ENCODE measurements around the gene PTPN7. TPM values are rescaled to one million over a fixed set of nuclear protein-coding genes. Genes with fewer than 3 reads are reported as not detected.

PTPN7 gene
- total RNA-seq, 2 experiments from 2014 or later, result 188 to 221 TPM

DNA sequence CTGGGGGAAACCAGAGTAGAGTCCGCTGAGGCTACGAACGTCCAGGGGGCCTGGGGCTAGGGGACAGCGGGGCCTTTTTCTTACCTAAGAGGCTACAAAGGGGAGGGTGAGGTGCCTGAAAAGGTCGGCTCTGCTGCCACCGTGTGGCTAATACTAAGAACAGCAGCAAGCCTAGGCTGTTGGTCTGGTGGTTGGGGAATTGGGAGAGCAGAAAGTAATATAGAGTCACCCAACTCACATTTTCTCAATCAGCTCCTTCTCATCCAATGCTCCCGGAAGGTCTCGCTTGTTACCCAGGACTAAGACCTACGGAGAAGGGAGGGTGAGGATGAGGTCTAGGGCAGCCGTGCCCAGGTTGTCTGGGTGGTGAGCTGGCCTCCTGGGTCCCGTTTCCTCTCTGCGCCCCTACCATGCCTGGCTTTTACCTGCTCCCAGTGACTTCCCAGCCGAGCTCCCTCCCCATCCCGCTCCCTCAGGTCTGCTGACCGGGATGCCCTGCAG, 25.1 kb downstream of the PTPN7 start:
- Mint-ChIP-seq H3K4me1 (no peaks in the 10 kb centered on the region), H3K27me3 (no peaks in the 10 kb centered on the region), H3K27ac (no peak overlapping the region), H3K4me3 (no peak overlapping the region), H3K9me3 (ENCODE audit: low read depth) (no peaks in the 10 kb centered on the region), H3K36me3 (ENCODE audit: low read depth) (peaks cover 15% of the 10 kb centered on the region)
- intact Hi-C loops (cut with DNase I, micrococcal nuclease), result loop anchor here (1.0 to 2.0 kb wide), 3 partner anchors 126 to 239 kb away; no protein-coding TSS in a partner anchor
- POLR2A ChIA-PET, result no interaction called here
- CTCF ChIA-PET, result interaction anchor here (0.6 to 3.3 kb wide), 28 partner anchors 8 to 1307 kb away, joined by 3 to 38 read pairs (median 4); partner anchors contain the start of genes ARL8A, ELF3, GPR37L1 and LGR6
- ATAC-seq (peak; percentile 87), DNase-seq (peak; percentile 70)

DNA sequence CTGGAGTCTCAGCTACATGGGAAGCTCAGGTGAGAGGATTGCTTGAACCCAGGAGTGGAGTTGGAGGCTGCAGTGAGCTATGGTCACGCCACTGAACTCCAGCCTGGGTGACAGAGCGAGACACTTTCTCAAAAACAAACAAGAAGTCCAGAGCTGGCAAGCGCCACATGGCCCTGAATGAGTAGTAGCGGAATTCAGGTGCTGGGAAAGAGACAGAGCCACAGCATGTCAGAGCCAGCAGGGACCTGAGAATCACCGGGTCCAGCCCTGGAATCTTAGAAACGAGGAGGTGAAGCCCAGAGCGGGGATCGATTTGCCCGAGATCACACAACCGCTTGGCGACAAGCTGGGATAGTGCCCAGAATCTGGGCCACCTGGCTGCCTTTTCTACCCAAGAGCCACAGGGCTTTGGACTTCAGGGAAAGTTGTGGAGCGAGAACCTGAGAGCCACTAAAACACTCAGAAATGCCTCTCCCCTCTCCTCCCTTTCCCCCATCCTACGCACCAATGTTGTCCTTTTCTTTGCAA, 25.7 kb downstream of the PTPN7 start:
- ATAC-seq (no peak), DNase-seq (no peak)
- intact Hi-C loops (cut with DNase I, micrococcal nuclease), result loop anchor here (1.0 to 2.0 kb wide), 3 partner anchors 125 to 238 kb away; no protein-coding TSS in a partner anchor
- Mint-ChIP-seq H3K4me1 (no peaks in the 10 kb centered on the region), H3K9me3 (ENCODE audit: low read depth) (no peaks in the 10 kb centered on the region), H3K4me3 (no peak overlapping the region), H3K27me3 (no peaks in the 10 kb centered on the region), H3K36me3 (ENCODE audit: low read depth) (peaks cover 15% of the 10 kb centered on the region), H3K27ac (no peak overlapping the region)
- ChIA-PET POLR2A (no interaction called here), CTCF (interaction anchor here (0.6 to 3.3 kb wide), 22 partner anchors 9 to 946 kb away, joined by 3 to 38 read pairs (median 5); partner anchors contain the start of genes ARL8A, ELF3 and PTPN7)

DNA sequence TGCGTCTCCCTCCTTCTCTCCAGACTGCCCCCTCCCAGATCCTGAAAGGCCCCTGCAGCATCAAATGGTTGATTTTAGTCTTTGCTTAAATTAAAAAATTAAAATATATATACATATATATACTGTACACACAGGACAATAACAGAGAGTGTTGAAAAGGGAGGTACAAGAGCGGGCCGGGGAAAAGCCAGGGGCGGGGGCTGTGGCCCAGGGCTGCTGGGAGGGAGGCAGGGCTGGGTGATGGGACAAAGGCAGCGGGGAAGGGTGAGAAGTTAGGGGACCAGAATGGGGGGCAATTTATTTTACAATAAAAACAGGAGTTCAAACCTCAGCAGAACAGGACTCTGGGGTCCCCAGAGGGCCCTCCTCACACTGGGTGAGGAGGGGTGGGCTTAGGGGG, 26.4 kb downstream of the PTPN7 start:
- Mint-ChIP-seq H3K9me3 (ENCODE audit: low read depth) (no peaks in the 10 kb centered on the region), H3K27ac (no peak overlapping the region), H3K4me1 (no peaks in the 10 kb centered on the region), H3K27me3 (no peaks in the 10 kb centered on the region), H3K4me3 (no peak overlapping the region), H3K36me3 (ENCODE audit: low read depth) (peaks cover 15% of the 10 kb centered on the region)
- no peak for ATAC-seq
- ChIA-PET POLR2A (no interaction called here), CTCF (interaction anchor here (0.6 to 3.3 kb wide), 10 partner anchors 9 to 946 kb away, joined by 3 to 38 read pairs (median 4); partner anchors contain the start of gene PTPN7)
- intact Hi-C loops (cut with DNase I, micrococcal nuclease), result loop anchor here in 1 of 2 experiments (2.0 kb wide), 1 partner anchor 135 kb away; no protein-coding TSS in a partner anchor
- no peak for DNase-seq

DNA sequence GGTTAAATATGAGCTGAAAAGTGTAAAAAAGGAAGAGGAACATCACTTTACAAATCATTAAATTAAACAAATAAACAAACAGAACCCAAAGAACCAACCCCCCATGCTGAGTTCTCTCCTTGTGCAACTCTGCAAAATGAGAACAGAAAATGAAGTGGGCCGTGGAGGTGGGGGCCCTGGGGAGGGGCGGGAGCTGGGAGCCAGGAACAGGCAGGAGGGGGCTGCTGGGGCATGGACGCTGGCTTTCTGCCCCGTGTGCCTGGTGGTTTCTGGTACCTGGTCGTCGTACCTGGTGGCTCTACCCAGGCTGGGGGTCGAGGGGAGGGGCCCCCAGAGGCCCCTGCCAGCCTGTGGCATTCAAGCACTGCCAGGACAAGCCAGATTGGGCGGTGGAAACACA, 26.9 kb downstream of the PTPN7 start:
- H3K4me1 Mint-ChIP-seq, result no peaks in the 10 kb centered on the region
- H3K36me3 Mint-ChIP-seq (ENCODE audit: low read depth), result peaks cover 13% of the 10 kb centered on the region
- H3K27me3 Mint-ChIP-seq, result no peaks in the 10 kb centered on the region
- no peak overlapping the region for H3K27ac Mint-ChIP-seq
- no peaks in the 10 kb centered on the region for H3K9me3 Mint-ChIP-seq (ENCODE audit: low read depth)
- CTCF ChIA-PET, result interaction anchor here (2.8 to 3.2 kb wide), 2 partner anchors 10 to 149 kb away, joined by 8 to 11 read pairs; no protein-coding TSS in a partner anchor
- intact Hi-C loops (cut with DNase I, micrococcal nuclease), result no loop called here
- POLR2A ChIA-PET, result no interaction called here
- ATAC-seq (no peak), DNase-seq (no peak)
- no peak overlapping the region for H3K4me3 Mint-ChIP-seq

DNA sequence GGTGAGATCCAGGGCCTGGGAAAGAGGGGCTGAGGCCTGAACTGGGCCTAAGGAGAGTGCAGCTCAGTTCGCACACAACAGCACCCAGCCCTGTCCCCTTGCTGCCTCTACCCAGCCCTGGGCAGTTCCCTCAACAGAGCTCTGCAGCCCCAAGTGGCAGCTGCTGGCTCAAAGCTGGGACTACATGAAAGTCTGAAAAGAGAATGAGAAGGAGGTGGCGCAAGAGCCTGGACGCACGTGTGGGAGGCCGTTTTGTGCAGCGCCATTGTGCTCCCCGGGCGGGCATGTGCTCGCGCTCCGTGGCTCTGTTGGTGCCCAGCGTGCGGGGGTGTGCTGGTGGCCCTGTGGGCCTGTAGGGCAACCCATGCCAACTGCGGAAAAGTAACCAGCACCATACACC, 27.4 kb downstream of the PTPN7 start:
- DNase-seq (no peak), ATAC-seq (no peak)
- ChIA-PET POLR2A (no interaction called here), CTCF (interaction anchor here (3.2 kb wide), 1 partner anchor 10 kb away, joined by 11 read pairs; no protein-coding TSS in a partner anchor)
- Mint-ChIP-seq H3K9me3 (ENCODE audit: low read depth) (no peaks in the 10 kb centered on the region), H3K4me3 (no peak overlapping the region), H3K4me1 (no peaks in the 10 kb centered on the region), H3K27ac (no peak overlapping the region), H3K36me3 (ENCODE audit: low read depth) (peaks cover 9% of the 10 kb centered on the region), H3K27me3 (no peaks in the 10 kb centered on the region)
- intact Hi-C loops (cut with DNase I, micrococcal nuclease), result no loop called here

DNA sequence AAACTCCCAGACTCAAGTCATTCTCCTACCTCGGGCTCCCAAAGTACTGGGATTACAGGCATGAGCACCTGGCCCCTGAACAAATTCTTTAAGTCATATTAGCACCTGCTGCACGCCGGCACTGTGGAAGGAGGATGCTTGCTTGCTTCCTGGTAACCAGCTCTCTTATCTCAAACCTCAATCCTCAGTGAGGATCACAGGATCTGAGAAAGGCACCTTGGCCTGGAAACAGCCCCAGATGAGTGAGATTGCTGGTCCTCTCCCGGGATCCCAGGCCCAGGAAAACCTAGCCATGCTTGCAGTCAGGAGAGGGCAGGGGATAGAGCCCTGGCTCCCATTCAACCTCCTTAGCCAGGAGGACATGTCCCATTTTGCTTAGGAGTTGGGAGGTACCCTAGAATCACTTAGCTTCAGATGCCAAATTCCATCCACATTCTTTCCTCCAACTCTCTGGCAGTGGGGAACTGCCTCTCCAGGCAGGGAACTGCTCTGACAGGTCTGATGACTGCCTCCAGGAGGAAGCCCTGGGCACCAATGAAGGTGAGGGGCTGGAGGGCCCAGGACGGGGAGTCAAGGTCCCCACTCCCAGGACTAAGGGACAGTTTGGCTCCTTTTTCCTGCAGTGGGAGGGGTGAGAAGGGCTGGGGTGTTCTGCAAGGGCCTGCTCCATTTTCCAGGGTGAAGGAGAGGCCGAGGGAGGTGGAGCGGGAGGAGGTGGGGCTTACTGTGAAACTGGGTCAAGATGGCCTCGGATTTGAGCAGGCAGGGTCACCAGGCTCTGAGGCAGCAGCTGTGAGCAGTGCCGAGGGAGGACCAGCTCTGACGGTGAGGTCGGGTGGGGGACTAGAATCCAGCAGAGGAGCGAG, 28.2 kb downstream of the PTPN7 start:
- Mint-ChIP-seq H3K27ac (no peak overlapping the region), H3K4me1 (no peaks in the 10 kb centered on the region), H3K36me3 (ENCODE audit: low read depth) (peaks cover 9% of the 10 kb centered on the region), H3K4me3 (no peak overlapping the region), H3K27me3 (no peaks in the 10 kb centered on the region), H3K9me3 (ENCODE audit: low read depth) (no peaks in the 10 kb centered on the region)
- POLR2A ChIA-PET, result no interaction called here
- no peak for ATAC-seq
- no peak for DNase-seq
- CTCF ChIA-PET, result interaction anchor here (1.4 to 3.2 kb wide), 3 partner anchors 11 to 236 kb away, joined by 4 to 11 read pairs (median 4); no protein-coding TSS in a partner anchor
- intact Hi-C loops (cut with DNase I, micrococcal nuclease), result no loop called here

DNA sequence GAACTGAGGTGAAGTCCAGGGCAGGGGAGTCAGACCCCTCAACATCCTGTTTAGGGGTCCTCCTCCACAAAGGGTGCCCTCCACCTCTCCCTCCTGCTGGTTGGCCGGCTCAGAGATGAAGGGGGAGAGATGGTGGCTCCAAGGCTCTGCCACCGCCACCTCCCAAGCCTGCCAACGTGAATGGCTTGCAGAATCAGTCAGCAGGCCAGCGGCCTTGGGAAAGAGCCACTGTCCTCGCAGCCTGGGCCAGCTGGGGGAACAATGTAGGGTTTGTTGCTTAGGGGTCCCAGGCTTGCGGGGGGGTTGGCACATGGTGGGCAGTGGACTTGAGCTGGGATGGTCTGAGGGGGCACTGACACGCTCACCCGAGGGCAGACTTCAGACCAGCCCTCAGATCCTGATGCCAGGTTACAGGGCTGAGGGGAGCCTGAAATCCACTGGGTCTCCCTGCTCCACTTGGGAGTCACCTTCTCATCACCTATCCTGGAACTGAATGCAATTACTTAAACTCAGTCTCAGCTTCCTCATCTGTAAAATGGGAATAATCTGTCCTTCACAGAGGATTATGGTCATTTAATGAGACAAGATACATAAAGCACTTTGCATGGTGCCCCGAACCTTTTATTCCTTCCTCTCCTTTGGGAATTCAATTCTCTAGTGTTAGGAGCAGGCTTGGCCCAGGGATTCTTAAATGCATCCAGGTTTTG, 29.4 kb downstream of the PTPN7 start:
- H3K4me3 Mint-ChIP-seq, result no peak overlapping the region
- ChIA-PET CTCF (interaction anchor here (1.1 to 3.2 kb wide), 4 partner anchors 12 to 235 kb away, joined by 4 to 11 read pairs (median 4); no protein-coding TSS in a partner anchor), POLR2A (no interaction called here)
- H3K4me1 Mint-ChIP-seq, result no peaks in the 10 kb centered on the region
- H3K9me3 Mint-ChIP-seq (ENCODE audit: low read depth), result no peaks in the 10 kb centered on the region
- DNase-seq (no peak), ATAC-seq (no peak)
- no peaks in the 10 kb centered on the region for H3K27me3 Mint-ChIP-seq
- H3K36me3 Mint-ChIP-seq (ENCODE audit: low read depth), result peaks cover 9% of the 10 kb centered on the region
- intact Hi-C loops (cut with DNase I, micrococcal nuclease), result no loop called here
- no peak overlapping the region for H3K27ac Mint-ChIP-seq

DNA sequence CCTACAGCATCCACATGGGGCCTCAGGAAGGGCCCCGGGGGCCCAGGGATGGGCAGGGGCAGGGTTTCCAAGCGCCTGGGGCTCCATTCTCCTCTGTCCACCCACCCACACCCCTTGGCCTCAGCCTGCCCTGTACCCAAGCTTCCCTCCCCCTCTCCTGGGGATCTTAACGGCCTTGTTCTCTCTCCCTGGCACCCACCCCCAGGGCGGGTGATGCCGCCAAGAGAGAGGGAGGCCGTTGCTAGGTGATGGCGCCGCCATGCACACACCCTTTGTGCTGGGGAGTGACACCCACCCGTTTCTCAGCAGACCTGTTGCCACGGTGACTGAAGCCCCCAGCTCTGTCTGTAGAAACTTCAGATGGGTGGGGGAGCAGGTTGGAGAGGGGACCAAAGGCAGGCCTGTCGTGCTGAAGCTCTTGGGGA, 30.1 kb downstream of the PTPN7 start:
- Mint-ChIP-seq H3K4me3 (no peak overlapping the region), H3K36me3 (ENCODE audit: low read depth) (peaks cover 9% of the 10 kb centered on the region), H3K9me3 (ENCODE audit: low read depth) (no peaks in the 10 kb centered on the region), H3K4me1 (no peaks in the 10 kb centered on the region), H3K27ac (no peak overlapping the region), H3K27me3 (no peaks in the 10 kb centered on the region)
- CTCF ChIA-PET, result interaction anchor here (1.1 to 1.5 kb wide), 3 partner anchors 8 to 125 kb away, joined by 4 read pairs; no protein-coding TSS in a partner anchor
- DNase-seq (no peak), ATAC-seq (no peak)
- intact Hi-C loops (cut with DNase I, micrococcal nuclease), result no loop called here
- POLR2A ChIA-PET, result no interaction called here

DNA sequence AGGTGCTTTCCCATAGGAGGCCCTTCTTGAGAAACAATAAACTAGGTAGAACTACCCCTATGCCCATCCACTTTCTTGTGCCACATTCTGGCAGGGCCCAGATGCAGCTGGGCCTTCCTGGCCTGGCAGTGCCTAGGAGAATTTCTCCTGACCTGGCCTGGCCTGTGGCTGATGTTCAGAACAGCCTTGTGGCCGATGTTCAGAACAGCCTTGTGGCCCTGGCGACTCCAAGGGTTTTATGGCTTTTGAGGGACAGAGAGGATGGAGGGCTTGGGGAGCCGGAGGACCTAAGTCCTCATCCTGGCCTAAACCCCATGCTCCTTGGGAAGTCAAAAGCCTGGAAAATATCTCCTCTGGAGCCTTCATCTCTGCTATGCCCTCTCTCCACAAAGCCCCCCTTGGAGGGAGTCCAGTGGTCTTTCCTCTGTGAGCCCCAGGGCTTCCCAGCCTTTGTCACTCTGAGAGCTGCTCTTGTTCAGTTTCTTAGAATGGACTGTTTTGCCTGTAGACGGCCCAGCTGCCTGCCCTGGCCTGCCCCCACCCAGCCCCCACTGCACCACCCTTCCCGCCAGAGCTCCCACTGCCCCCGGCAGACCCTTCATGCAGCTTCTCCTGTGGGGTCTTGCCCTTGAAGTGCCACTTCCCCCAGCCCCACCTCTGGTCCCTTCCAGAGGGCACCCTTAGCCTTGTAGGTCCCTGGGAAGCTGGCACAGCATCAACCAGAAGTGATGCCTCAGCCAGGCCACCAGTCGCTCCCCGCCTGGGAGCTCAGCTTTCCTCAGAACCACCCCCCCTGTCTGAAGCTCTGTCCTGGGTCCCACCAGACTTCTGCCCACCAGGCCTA, 30.7 kb downstream of the PTPN7 start:
- Mint-ChIP-seq H3K36me3 (ENCODE audit: low read depth) (peaks cover 9% of the 10 kb centered on the region), H3K4me3 (no peak overlapping the region), H3K4me1 (no peaks in the 10 kb centered on the region), H3K9me3 (ENCODE audit: low read depth) (no peaks in the 10 kb centered on the region), H3K27ac (no peak overlapping the region), H3K27me3 (no peaks in the 10 kb centered on the region)
- no peak for DNase-seq
- POLR2A ChIA-PET, result interaction anchor here (0.6 kb wide), 1 partner anchor 20 kb away, joined by 4 read pairs; no protein-coding TSS in a partner anchor
- CTCF ChIA-PET, result interaction anchor here (1.1 kb wide), 1 partner anchor 8 kb away, joined by 4 read pairs; no protein-coding TSS in a partner anchor
- intact Hi-C loops (cut with DNase I, micrococcal nuclease), result no loop called here
- no peak for ATAC-seq

DNA sequence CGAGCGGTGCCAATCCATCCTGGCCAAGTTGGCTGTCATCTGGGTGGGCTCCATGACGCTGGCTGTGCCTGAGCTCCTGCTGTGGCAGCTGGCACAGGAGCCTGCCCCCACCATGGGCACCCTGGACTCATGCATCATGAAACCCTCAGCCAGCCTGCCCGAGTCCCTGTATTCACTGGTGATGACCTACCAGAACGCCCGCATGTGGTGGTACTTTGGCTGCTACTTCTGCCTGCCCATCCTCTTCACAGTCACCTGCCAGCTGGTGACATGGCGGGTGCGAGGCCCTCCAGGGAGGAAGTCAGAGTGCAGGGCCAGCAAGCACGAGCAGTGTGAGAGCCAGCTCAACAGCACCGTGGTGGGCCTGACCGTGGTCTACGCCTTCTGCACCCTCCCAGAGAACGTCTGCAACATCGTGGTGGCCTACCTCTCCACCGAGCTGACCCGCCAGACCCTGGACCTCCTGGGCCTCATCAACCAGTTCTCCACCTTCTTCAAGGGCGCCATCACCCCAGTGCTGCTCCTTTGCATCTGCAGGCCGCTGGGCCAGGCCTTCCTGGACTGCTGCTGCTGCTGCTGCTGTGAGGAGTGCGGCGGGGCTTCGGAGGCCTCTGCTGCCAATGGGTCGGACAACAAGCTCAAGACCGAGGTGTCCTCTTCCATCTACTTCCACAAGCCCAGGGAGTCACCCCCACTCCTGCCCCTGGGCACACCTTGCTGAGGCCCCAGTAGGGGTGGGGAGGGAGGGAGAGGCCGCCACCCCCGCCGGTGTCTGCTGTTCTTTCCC, 32.4 kb downstream of the PTPN7 start:
- Mint-ChIP-seq H3K9me3 (ENCODE audit: low read depth) (no peaks in the 10 kb centered on the region), H3K4me3 (no peak overlapping the region), H3K27me3 (no peaks in the 10 kb centered on the region), H3K36me3 (ENCODE audit: low read depth) (peaks cover 3% of the 10 kb centered on the region), H3K4me1 (no peaks in the 10 kb centered on the region), H3K27ac (no peak overlapping the region)
- no peak for ATAC-seq
- ChIA-PET CTCF (no interaction called here), POLR2A (no interaction called here)
- DNase-seq, result no peak
- intact Hi-C loops (cut with DNase I, micrococcal nuclease), result no loop called here
